ENCODE measurements around the gene CYRIA. TPM values are rescaled to one million over a fixed set of nuclear protein-coding genes. Genes with fewer than 3 reads are reported as not detected.

Gene CYRIA
- polyA plus RNA-seq, 10 donors: 4.2 to 9.6 (median 5.8) TPM

- DNase-seq: no peak
These were observed 35.9 kb downstream of the CYRIA start for GRCh38 chr2:16629770-16630169.

- no peak for DNase-seq
These were observed 36.6 kb downstream of the CYRIA start for GRCh38 chr2:16629044-16629443.

GRCh38 chr2:16628314-16628713 is 37.3 kb downstream of the CYRIA start:
- DNase-seq: no peak

GRCh38 chr2:16626997-16627605 is 38.5 kb downstream of the CYRIA start:
- no peak for DNase-seq

GRCh38 chr2:16626497-16626896 is 39.1 kb downstream of the CYRIA start:
- DNase-seq: no peak

GRCh38 chr2:16625759-16626158 is 39.9 kb downstream of the CYRIA start:
- no peak for DNase-seq

GRCh38 chr2:16625201-16625729 is 40.4 kb downstream of the CYRIA start:
- peak in 1 of 3 donors; percentile 64 for DNase-seq

- DNase-seq: peak in 1 of 3 donors; percentile 28
These were observed 41.2 kb downstream of the CYRIA start for GRCh38 chr2:16624436-16624780.

- DNase-seq: no peak
These were observed 41.8 kb downstream of the CYRIA start for GRCh38 chr2:16623564-16624435.

- DNase-seq: no peak
These were observed 42.6 kb downstream of the CYRIA start for GRCh38 chr2:16623031-16623430.

- DNase-seq: no peak
These were observed 43.1 kb downstream of the CYRIA start for GRCh38 chr2:16622399-16622968.

- no peak for DNase-seq
These were observed 44.3 kb downstream of the CYRIA start for GRCh38 chr2:16621316-16621715.

GRCh38 chr2:16620590-16620989 is 45.0 kb downstream of the CYRIA start:
- no peak for DNase-seq

- DNase-seq: no peak
These were observed 45.9 kb downstream of the CYRIA start for GRCh38 chr2:16619576-16620245.

- DNase-seq: peak in 1 of 3 donors; percentile 28
These were observed 48.1 kb downstream of the CYRIA start for GRCh38 chr2:16617282-16618266.
